GM21576 (cell line): Measurements from ENCODE around the gene SMIM11.

ENCODE experiments used
- ATAC-seq: cut with Tn5 transposase; IDR thresholded peaks from one replicate; pipeline ENCODE4 v1.9.1; 2021; ENCODE audit warnings: mild to moderate bottlenecking, moderate library complexity; ENCODE audit not compliant: unreplicated experiment

Gene SMIM11, protein sequence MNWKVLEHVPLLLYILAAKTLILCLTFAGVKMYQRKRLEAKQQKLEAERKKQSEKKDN

DNA sequence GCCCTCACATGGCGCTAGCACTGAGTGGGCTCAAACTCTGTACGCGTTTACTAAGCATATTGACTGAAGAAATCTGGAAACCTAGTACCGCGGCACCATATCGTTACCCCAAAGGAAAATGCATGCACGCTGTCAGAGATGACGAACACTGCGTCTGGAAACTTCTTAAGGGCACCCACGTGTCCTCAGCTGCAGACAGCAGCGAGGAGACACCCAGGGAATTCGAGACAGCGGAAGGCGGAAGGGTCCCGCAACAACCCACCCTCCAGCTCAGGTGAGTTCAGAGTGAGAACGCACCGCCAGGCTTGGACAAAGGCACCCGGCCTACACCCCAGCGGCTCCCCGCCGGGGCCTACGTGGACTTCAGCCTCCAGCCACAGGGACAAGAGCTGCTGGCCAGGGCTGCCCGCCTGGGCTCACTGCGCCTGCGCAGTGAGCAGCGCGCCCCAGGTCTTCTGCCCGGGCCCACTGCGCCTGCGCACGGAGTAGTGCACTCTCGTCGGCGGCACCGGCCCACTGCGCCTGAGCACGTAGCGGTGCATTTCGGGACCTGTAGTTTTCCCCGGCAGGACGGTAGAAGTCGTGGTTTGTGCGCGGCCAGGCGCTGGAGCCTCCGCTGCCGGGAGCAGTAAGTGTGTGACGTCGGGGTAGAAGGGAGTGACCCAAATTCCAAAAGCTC, at the start of gene SMIM11:
Gene SMIM11 (plus strand): TSS at position 568 of the 679 bp plus-strand sequence. CDS start 3,998 bp downstream, outside the sequence.
- ATAC-seq: peak; percentile 90

DNA sequence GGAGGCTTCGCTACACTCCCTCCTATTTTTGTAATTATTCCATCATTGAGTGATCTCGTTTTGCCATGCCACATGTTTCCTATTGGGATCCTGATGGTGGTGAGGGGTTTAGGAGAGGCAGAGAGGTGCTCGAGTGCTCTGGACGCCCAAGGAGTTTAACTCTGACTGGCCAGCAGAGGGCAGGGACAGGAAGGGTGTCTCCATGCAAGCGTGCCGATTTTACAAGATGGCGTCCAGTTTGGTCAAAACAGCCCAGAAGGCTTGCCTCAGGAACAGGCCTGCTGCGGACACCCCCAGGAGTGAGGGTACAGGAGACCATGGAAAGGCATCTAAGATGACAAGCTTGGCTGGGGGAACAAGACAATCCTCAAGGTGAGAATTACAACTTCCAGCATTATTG, 45.3 kb upstream of the SMIM11 start:
- ATAC-seq: no peak

DNA sequence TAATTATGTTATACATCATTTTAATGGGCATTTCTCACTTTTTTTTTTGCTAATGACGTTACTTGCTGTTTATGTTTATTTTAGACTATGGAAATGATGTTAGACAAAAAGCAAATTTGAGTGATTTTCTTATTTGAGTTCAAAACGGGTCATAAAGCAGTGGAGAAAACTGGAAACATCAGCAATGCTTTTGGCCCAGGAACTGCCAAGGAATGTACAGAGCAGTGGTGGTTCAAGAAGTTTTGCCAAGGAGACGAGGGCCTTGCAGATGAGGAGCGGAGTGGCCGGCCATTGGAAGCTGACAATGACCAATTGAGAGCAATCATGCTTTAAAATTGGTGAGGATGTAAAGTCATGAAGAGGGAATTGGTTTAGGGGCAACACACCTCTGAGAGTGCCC, 43.6 kb upstream of the SMIM11 start:
- ATAC-seq: no peak

DNA sequence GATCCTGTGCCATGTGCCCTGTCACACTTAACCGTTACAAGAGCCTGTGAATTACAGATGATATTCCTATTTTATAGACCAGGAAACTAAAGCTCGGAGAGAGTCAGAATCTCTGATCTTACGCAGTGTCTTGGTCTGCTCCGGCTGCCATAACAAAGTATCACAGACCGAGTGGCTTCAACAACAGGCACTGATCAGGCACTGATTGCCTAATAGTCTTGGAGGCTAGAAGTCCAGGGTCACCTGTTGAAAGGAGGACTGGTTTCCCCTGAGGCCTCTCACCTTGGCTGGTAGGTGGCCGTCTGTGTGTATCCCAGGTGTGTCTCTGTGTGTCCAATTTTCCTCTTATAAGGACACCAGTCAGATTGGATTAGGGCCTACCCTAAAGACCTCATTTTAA, 43.0 kb upstream of the SMIM11 start:
- no peak for ATAC-seq

DNA sequence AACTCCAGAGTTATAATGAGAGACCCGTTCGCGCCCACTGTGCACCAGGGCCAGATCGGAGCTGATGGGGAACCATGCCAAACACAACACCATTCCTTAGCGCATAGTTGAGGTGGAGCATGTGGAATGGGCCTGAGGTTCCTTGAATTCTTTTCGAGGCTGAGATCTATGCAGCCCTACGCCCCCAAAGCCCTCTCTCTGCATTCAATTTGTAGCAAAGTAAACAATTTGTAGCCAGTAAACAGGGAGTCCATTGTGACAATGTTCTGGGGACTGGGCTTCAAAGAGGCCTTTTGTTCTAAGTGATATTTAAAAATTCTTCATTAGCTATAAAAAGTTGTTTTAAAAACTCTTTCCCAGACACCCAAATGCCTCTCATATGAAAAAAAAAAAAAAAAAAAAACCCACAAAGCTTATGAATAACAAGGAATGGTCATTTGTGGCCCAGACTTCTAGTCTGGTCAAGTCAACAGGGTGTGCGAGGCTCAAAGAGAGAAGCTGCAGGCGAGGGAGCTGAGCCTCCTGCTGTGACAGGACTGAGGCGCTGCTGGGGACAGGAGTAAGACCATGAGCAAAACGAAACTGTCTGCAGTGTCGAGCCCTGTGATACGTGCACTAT, 42.1 kb upstream of the SMIM11 start:
- ATAC-seq: no peak

DNA sequence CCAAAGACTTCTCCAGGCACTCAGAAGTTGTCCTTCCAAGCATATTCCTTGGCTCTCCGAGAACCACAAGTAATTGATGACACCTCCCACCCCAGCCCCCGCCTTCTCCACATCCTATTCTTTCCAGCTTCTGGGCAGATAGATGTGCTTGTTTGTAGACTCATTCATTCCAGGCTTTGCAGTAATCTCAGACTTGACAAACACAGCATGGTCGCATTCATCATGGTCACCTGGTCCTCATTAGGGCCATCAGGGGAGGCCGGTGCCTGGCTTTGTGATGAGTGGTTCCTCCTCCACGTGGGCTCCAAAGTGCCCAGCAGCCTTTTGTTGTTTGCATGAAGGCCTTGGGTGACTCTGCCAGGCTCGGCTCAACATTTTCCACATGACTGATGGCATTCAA, 40.0 kb upstream of the SMIM11 start:
- ATAC-seq: no peak

DNA sequence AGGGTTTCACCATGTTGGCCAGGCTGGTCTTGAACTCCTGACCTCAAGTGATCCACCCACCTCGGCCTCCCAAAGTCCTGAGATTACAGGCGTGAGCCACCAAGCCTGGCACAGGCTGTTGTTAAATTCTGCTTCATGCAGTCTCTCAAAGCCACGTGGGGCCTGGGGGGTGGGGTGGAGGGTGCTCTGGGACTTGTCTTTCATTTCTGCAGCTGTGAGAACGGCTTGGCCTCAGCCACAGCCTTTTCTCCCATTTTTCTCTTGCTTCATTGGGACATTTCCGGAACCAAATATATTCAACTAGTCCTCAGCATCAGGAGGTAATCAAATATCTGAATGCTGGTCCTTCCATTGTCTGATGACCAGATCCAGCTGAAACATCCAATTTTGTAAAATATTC, 39.1 kb upstream of the SMIM11 start:
- ATAC-seq: no peak

DNA sequence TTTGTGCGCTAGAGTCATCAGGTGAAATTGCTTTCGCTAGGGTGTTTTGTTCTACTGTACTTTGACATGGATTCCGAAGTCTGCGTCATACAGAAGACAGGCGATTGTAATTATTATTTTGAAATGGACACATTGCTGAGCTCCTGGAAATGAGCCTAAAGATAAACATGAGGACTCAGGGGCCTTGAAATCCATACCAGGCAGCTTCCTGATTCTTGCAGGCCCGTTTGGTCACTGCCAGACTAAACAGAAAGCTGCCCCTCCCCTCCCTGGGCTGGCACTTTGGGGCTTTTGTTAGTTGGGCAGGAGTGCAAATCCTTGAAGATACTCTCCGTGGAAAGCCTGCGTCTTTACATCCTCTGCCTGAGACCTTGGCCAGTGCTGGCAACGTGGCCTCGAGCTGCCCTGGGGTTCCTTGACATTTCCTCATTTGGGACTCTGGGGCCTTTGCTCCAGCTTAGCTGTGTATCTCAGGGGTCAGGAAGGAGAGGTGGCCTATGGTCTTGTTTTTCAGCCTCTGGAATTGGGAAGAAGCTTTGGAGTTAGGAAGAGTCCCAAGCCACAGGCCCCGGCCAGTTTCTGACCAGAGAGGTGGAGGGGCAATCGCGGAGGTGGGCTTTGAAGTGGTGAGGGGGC, 38.4 kb upstream of the SMIM11 start:
- no peak for ATAC-seq

DNA sequence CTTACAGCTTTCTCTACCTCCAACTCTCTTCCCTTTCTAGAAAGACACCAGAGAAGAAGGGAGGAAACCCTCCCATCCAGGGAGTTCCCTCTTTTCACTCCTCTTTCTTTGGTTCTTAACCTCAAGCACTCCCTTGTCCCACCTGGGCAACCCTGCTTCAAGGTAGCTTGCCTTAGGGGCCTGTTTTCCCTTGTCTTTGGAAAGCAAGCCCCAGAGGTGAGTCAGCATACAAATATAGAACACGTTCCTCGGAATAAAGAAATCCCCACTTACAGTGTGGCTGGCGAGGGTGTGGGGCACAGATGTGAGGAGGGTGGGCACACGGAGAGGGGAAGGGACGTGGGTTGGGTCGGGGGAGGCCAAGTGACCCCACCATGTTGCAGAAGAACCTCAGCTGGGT, 37.6 kb upstream of the SMIM11 start:
- no peak for ATAC-seq

DNA sequence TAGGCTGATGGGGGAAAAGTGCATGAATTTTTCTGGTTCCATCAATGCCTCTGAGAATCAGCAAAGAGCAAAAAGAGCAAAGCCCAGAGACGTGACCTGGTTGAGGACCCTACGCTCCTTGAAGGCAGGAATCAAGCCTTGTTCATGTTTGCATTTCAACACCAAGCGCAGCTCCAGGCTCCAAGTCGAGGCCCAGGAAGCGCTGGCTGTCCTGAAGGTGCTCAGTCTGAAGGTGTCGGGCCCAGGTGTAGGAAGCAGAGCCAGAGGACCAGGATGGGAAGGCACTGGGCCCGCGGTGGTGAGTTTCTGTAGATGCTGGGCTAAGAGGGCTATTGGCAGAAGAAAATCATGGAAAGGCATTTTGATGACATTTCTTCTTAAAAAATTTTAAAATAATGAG, 37.1 kb upstream of the SMIM11 start:
- ATAC-seq: no peak

DNA sequence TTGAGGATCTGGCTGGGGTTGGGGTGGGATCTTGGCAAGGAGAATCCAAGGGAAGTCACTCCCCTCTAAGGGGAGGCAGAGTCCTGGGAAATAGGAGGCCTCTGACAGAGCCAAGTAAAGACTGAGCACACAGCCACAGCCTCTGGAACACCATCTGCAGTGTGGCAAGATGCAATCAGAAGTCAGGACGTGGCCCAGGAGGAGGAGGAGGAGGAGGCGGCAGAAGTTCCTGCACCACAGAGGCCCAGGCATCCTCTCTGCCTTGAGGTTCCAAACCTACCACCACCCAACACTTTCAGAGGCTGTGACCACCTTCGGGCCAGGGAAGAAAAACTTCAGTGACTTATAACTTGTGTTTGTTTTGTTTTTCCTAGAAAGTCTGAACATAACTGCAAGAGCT, 35.2 kb upstream of the SMIM11 start:
- ATAC-seq: no peak

DNA sequence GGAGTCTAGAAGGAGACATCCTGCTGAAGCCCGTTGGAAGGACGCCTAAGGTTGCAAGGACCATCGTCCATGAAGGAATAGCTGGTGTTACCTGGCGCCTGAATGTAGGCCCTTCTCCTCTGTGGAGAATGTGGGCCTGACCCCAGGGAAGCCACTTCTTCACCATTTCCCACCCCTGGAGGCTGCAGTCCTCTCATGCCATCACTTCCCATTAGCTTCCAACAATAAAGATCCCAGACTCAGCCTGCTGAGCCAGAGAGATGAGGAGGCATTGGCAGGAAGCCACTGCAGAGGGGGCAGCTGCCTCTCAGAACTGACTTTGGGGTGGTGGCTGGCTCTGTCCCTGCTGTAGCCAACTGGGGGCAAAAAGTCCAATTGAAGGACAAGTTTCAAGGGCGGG, 32.8 kb upstream of the SMIM11 start:
- no peak for ATAC-seq

DNA sequence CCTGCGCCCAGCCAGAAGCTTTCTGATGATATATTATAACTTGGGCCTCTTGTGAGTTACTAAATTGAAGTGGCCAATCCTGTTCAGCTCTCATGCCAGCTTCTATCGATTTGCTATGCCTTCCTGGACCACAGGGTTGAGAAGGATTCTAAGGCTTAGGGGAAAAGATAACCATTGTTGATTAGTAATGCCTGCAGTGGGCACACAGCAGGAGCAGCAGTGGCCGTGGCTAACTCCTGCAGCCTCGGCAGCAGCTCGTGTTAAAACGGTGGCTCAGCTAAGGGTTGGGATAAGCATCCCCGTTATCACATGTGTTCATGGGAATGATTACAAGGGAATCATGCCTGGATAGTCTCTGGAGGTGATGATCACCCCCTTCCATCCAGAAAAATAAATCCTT, 32.0 kb upstream of the SMIM11 start:
- ATAC-seq: no peak

DNA sequence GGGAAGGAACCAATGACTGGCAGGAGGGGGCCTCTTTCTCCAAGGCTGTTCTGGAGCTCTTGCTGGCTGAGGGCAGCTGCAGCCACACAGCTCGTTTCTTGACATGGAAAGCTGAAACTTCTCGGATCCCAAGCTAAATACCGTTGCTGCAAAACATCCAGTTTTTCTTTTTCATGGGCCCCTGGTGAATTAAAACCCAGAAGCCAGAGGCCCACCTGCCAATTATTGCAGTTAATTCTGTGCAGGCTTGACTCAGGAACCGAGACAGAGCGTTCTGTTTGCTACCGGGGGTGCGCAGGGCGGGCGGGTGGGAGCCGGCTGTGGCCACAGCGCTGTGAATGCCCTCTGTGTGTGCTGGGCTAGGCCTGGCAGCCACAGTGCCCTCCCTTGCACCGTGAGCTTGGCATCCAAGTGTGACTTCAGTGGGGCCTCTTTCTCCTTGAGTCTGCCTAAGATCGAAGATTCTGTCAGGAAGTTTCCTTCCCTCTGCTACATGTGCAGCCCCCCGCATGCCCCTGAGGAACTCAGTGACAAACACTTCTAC, 31.4 kb upstream of the SMIM11 start:
- no peak for ATAC-seq

DNA sequence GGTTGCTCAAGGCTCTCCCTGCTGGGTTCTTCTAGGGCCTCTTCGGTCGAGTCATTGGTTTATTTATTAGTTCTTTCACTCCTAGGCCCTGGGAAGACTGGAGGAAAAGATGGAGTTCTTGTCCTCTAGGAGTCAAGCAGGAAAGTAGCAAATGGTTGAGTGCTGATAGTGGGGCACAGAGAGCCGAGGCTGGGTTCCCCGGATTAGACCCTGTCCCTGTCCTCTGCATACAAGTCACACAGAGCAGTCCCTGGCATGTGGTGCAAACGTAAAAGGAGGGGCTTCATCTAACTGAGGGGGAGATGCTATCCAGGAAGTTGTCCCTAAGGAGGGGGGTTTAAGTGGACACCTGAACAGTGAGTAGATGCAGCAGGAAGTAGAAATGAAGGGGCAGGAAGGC, 30.7 kb upstream of the SMIM11 start:
- no peak for ATAC-seq

DNA sequence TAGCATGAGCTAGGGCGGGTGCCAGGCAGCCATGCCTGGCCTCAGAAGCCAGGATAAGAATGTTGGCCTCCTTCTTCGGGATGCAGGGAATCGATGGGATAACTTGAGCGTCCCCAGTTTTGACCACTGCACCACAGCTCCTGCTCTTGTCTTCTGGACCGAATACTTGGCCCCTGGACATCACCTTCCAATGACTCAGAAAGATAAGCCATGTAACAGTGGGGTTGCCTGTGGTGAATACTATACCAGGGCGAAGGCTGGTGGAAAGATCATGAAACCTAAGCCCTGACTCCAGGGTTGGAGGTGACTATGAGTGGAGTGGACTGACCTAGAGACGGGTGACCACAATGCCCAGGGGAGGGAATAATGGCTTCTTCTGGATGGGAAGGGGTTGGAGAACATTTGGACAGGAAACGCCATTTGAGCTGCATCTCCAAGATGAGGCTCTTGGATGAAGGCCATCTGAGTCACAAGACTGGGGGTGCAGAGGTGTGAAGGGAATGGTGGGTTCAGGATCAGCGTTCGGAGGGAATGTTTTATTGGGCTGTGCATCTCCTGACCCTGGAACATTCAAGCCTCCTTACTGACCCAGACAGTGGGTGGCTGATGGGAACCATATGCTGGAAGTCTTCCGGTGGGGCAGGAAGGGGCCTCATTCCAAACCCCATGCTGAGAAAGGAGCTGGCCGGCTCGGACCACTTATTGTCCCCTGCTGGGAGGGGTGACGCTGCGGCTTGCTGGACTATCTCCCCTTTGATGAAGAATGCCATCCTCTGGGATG, 30.0 kb upstream of the SMIM11 start:
- no peak for ATAC-seq

DNA sequence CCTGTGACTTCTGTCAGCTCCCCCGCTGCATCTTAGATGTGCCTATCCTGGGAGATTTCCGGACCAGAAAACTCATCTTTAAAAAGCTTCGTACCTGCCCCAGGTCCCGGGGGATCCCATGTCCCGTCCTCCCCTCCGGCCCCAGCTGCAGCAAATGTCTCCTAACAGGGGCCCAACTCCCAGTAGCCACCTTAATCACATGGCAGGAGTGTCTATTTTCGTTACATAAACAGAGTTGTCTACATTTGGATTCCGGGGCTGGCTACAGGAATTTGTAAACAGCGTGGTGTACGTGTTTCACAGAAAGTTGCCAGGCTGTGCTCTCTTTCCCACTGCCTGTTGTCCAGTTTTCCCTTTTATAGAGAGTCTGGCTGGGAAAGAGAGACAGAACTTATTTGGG, 29.4 kb upstream of the SMIM11 start:
- ATAC-seq: no peak

DNA sequence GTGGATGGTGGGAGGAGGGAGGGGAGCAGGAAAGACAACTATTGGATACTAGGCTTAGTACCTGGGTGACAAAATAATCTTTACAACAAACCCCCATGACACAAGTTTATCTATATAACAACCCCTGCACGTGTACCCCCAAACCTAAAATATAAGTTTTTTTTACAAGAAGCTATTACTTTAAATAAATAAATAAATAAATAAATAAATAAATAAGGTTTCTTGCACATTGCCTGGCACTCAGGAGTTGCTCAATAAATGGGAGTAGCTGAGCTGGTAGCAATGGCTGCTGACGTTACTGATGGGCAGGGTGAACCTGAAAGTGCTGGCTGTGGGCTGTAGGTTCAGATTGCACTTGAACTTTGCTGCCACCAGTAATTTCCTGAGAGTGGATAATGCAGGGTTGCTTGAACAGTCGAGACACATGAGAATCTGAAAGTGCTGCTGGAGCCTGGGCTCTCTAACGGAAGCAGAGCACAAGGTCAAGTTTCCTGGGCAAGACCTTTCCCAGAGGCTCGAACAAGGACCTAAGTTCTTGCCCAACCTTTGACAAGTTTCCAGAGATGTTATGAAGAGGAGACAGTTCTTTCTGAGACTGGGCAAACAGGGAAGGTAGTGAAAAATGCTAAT, 26.3 kb upstream of the SMIM11 start:
- ATAC-seq: no peak

DNA sequence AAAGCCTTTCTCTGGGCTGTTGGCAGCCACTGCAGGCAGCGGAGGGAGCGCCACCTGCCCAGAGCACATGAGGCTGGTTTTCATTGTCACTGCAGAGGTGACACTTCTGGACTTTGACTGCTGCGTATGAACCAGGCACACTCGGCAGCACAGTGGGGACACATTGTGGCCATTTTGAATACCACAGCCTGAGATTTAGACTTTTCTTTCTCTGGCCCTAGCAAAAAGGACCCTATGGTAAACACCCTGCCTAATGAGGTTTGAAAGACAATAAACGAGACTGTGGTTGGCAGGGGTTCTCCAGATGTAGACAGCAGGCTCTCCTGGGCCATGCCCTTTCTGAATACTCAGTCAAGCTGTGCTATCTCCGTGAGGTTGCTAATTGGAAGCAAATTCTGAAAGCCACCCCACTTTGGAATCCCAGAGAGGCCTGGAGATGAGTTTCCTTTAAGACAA, 23.5 kb upstream of the SMIM11 start:
- ATAC-seq: no peak

DNA sequence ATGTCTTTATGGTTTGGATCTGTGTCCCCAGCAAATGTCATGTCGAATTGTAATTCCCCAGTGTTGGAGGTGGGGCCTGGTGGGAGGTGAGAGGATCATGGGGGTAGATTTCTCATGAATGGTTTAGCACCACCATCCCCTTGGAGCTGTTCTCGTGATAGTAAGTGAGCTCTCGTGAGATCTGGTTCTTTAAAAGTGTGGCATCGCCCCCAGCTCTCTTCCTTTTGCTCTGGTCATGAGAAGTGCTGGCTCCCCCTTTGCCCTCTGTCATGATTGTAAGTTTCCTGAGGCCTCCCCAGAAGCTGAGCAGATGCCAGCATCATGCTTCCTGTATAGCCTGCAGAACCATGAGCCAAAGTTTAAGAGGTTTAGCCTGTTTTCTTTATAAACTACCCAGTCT, 22.8 kb upstream of the SMIM11 start:
- ATAC-seq: no peak

DNA sequence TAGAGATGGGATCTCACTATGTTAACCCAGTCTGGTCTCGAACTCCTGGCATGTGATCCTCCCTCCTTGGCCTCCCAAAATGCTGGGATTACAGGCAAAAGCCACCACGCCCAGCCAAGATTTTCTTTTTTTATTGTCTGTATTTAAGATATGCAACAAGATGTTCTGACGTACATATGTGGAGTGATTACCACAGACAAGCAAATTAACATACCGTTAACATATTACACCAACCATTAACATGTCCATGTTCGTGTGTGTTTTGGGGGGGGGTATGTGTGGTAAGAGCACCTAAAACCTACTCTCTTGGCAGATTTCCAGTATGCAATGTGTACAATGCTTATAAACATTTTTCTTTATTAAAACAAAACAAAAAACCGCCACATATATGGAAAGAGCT, 22.1 kb upstream of the SMIM11 start:
- no peak for ATAC-seq
